Measurements from ENCODE around the gene ZFAND3. TPM values are rescaled to one million over a fixed set of nuclear protein-coding genes. Genes with fewer than 3 reads are reported as not detected.

Gene ZFAND3
- total and polyA plus RNA-seq, 10 of the 15 experiments (the other 5 are each of a cell fraction or from before 2014, with no cell fraction given), result 0.90 to 34.4 (median 16.3) TPM

- TF ChIP-seq MLLT1 (IDR thresholded peaks at IDR 0.05), result no peak
- TF ChIP-seq NR2C2 (IDR thresholded peaks at IDR 0.05; ENCODE audit: borderline replicate concordance, control insufficient read depth, insufficient read length, low read depth), result no peak
Measured at GRCh38 chr6:38045701-38046305, 226.3 kb downstream of the ZFAND3 start (continued).

- no TSS peak for BruUV-seq (replicated peaks)
- Histone ChIP-seq H2AFZ (ENCODE audit: control insufficient read depth, low read depth, low read length) (no peak overlapping the region), H3K36me3 (ENCODE audit: control insufficient read depth in 2 of 2, insufficient read depth in 2 of 2, low read length in 1 of 2) (no peaks in the 10 kb centered on the region), H3K27me3 (replicated peaks in 1 of 2; ENCODE audit: control insufficient read depth in 2 of 2, insufficient read depth in 2 of 2, low read length in 1 of 2) (no peaks in the 10 kb centered on the region), H3K79me2 (ENCODE audit: control insufficient read depth, insufficient read depth, low read length) (peaks cover 4% of the 10 kb centered on the region), H3K9ac (ENCODE audit: control insufficient read depth, insufficient read depth, low read length) (no peak overlapping the region), H3K9me3 (replicated peaks; ENCODE audit: control insufficient read depth, insufficient read depth, low read length) (no peaks in the 10 kb centered on the region; the same call in 2 of the 3 replicates), H4K20me1 (ENCODE audit: control insufficient read depth, insufficient read depth) (no peaks in the 10 kb centered on the region), H3K4me3 (no peak overlapping the region), H3K4me1 (ENCODE audit: control insufficient read depth, insufficient read depth, low read length) (no peaks in the 10 kb centered on the region), H3K27ac (ENCODE audit: control insufficient read depth, insufficient read depth) (no peak overlapping the region), H3K4me2 (ENCODE audit: control insufficient read depth, insufficient read depth) (no peak overlapping the region)
- ATAC-seq, result no peak
- CTCF ChIA-PET, result interaction anchor here (0.5 to 6.1 kb wide), 4 partner anchors 13 to 446 kb away, joined by 3 to 32 read pairs (median 4); no protein-coding TSS in a partner anchor
- no peak for DNase-seq (ENCODE audit: low read depth, low spot score)
- FAIRE-seq, result no peak
- 74% methylated on average over 4 of the region's 4 CpGs for WGBS (ENCODE audit: insufficient coverage, insufficient replicate concordance, low lambda C conversion rate, missing lambda C conversion rate)
- SMC1A ChIA-PET (ENCODE audit: uncharacterized antibody, unreplicated experiment), result interaction anchor here (0.6 to 1.0 kb wide), 3 partner anchors 13 to 30 kb away, joined by 3 to 6 read pairs (median 4); no protein-coding TSS in a partner anchor
- RAD21 ChIA-PET (ENCODE audit: unreplicated experiment), result no interaction called here
- in situ Hi-C loops (cut with MboI) (no loop called here), intact Hi-C loops (cut with micrococcal nuclease; ENCODE audit: unreplicated experiment) (no loop called here)
- POLR2A ChIA-PET, result interaction anchor here (1.9 kb wide), 1 partner anchor 11 kb away, joined by 4 read pairs; no protein-coding TSS in a partner anchor
- TF ChIP-seq CEBPB (IDR thresholded peaks at IDR 0.05; ENCODE audit: borderline replicate concordance in 1 of 2, low read depth in 2 of 2, low read length in 2 of 2) (no peak), ATF7 (IDR thresholded peaks at IDR 0.05; ENCODE audit: low read depth) (no peak), ZNF24 (IDR thresholded peaks at IDR 0.05) (no peak), CTCF (IDR thresholded peaks at IDR 0.05 in 2 of 3, conservative IDR thresholded peaks at IDR 0.05 in 1 of 3; ENCODE audit: control insufficient read depth in 2 of 3, extremely low read depth in 1 of 3, insufficient read depth in 1 of 3, low read depth in 3 of 3, low read length in 3 of 3) (no peak), ZBTB33 (IDR thresholded peaks at IDR 0.05) (no peak), BCL11A (IDR thresholded peaks at IDR 0.05; ENCODE audit: low read depth, low read length) (no peak), NBN (IDR thresholded peaks at IDR 0.05) (no peak), NFYA (IDR thresholded peaks at IDR 0.05; ENCODE audit: borderline replicate concordance, low read depth, low read length) (no peak), ASH2L (IDR thresholded peaks at IDR 0.05; ENCODE audit: borderline replicate concordance, low read depth) (no peak), PML (IDR thresholded peaks at IDR 0.05; ENCODE audit: low read length) (no peak), ZNF687 (IDR thresholded peaks at IDR 0.05) (no peak)
Measured at GRCh38 chr6:38047562-38047961, 228.0 kb downstream of the ZFAND3 start.
